GM18861 (cell line): Measurements from ENCODE around the gene C3orf22.

Source experiments
- ATAC-seq: cut with Tn5 transposase; IDR thresholded peaks from one replicate; pipeline ENCODE4 v1.9.1; 2021; ENCODE audit not compliant: unreplicated experiment

C3orf22 gene

DNA sequence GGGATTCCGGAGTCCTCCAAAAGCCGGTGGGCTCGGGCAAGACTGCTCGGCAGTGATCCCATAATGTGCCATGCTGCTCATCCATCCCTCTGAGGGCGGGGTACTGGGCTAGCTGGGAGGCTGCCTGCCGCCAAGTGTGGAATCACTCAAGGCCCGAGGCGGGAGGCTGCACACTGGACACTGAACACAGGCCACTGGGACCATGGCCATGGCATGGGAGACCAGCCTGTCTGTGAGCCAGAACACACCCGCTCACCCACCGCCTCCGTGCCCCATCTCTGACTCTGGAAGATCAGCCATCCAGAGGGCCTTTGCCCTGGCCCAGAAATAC is 1.4 kb downstream of the C3orf22 start:
- no peak for ATAC-seq

GRCh38 chr3:126556637-126557414 is 1.9 kb downstream of the C3orf22 start:
- no peak for ATAC-seq

DNA sequence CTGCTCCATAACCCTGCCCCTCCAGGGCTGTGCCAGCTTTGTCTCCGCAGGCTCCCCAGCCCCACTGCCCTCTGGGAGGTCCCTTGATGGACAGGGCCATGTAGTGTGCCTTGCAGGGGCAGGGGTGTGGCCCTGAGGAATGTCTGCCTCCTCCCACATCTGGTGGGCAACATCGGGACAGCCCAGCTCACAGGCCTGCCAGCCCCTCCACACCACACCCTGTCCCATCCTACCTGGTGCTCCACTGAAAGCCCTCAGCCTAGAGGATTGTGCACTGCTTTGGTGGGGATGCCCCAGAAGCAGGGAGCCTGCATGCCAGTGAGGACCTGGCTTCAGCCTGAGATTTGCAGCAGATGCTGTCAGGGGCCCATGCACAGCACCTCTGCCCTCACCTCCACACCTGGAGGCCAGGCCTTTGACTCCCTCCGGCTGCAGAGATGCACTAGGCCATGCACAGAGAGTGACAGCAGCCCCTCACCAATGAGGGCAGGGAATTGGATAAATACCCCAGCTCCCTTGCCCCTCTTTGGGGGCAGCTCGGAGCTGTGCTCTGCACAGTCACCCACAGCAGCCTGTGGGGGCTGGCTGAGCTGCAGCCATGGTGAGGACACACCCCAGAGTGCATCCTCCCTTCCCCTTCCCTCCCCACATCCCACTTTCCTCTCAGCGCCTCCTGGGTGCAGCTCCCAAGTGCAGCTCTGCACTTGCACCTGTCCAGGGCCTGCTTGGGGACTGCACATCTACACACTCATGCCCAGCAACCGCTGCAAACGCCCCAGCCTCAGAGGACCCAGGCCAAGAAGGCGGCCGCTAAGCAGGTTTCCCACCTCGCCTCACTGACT is 2.7 kb downstream of the C3orf22 start:
- ATAC-seq: no peak

DNA sequence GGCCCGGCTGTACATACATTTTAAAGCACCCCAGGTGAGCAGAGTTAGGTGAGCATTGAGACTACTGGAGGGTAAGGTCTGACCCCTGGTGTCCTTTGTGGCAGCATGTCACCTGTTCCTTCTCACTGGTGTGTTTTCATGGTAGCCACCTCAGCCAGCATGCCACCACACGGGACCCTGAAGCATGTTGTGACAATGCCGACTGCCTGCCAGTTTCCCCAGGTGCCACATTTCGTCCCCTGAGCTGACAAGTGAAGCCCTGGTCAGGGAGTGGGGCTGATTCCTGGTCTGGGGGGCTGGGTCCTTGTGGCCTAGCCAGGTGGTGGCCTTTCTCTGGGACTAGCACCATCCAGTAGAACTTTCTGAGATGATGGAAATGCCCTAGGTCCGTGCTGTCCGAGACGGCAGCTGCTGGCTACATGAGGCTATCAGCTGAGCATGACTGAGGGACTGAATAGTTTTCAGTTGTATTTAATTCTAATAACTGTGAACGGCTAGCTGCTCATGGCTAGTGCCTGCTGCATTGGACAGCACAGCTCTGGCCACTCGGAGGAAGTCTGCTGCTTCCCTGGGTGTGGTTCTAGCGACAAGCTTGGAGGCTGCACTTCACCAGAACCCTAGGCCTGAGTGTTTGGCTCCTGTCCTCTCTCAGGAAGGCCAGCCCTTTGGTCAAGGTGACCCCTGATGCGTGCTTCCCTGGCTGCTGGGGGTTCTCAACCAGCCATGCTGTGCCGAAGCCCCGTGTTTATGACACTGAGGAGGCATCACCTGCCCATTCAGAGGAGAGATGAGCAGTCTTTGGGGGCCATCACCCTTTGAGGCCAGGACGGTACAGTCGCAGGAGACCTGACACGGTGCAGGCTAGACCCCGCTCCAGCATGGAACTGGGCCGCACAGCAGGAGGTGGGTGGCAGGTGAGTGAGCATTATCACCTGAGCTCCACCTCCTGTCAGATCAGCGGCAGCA is 3.9 kb downstream of the C3orf22 start:
- ATAC-seq: no peak

GRCh38 chr3:126553284-126554084 is 5.2 kb downstream of the C3orf22 start:
- no peak for ATAC-seq

GRCh38 chr3:126552688-126553283 is 5.9 kb downstream of the C3orf22 start:
- no peak for ATAC-seq

GRCh38 chr3:126551839-126552687 is 6.7 kb downstream of the C3orf22 start:
- no peak for ATAC-seq

- ATAC-seq: no peak
Observed at GRCh38 chr3:126551121-126551838, 7.5 kb downstream of the C3orf22 start.

DNA sequence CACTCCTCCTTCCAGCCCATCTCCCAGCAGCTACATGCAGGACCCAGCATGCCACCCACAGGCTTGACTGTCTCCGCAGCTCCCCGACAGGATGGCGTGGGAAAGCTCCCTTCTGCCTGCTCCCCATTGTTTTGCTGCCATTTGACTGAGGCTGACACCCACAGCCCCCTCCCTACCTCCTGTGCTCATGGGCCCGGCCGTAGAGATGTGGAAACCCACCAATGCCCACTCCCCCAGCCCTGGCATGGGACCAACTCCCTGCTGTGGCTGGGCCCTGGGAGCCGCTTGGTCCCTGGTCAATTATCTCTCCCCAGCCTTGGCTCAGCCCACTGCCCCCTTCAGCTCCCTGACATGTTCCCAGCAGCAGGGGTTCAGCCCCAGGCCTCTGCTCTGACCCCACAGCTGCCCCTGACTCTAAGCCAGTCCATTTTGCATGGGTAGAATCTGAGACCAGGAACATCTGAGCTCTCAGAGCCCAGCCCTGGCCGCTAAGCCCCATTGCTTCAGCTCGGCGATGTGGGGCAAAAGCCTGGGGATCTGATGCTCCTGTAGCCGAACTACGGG is 8.2 kb downstream of the C3orf22 start:
- ATAC-seq: no peak

DNA sequence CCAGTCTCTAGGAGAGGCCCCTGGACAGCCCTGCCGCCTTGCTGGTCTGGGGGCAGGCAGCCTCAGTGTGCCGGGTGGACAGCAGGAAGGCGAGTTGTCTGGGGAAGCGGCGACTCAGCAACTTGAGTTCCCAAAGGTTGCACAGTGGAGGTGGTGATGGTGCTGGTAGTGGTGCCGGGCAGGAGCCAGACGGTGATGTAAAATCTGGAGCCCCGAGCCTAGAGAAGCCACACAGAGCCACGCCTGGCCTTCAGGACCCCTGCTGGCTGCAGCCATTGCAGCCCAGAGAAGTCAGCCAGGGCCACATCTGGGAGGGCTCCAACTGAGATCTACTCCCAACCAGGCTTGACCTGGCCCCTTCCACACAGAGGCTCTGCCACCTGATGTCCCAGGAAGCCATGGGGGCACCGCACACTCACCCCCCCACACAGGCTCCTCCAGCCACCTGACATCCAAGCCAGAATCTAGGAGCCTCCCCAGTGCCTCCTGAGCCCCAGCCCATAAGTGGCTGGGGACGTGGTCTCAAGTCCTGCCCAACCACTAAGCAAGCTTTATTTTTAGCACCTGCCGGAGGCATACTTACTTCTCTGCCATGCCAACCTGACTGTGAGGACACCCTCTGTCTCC is 8.8 kb downstream of the C3orf22 start:
- ATAC-seq: no peak

DNA sequence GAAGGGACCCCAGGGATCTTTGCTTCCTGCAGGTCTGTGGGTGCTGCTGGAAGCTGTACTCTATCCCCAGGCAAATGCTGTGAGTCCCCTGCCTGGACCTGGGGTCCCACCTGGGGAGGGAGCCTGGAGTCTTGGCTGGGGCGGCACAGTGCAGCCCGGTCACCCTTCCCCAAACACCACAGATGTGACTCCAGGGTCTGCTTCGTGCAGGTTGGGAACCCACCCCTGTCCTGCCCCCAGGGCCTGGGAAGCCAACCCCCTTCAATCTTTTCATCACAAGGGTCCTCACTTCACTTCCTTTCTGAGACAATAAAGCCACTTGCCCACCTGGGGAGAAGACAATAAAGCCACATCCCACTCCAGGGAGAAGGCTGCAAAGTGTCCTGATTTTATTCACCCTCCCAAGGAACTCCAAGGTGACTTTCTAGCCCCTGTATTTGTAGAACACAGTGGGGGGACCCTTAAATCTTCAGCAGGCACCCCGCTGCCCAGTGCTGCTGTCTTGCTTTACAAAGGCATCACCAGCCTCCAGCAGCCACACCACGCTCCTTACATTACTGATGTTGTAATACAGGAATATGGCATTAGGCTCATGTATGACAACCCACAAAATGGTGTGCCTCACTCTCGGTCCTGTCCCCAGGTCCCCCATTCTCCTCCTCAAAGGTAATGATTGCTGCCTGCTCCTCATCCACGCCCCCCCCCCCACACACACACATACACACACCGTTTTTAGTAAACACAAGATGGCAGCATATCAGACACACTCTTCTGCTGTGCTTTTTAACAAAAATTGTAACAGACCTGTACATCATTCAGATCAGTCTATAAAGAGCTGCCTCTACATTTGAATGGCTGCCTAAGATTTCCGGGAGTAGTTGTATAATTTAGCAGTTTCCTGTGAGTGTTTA is 9.9 kb downstream of the C3orf22 start:
- ATAC-seq: no peak

DNA sequence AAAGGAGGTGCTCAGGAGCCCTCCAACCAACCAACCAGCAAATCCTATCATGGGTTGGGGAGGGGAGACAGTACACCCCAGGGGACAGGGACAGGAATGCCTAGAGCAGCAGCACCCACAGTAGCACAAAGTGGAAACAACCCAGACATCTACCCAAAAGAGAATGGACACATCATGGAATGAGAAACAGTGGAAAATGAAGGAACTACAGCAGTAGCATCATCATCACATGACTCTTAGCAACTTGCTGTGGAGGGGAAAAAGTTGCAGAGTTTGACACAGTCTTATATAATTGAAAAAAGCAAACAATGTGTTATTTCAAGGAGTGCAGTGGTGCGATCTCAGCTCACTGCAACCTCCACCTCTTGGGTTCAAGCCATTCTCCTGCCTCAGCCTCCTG is 11.0 kb downstream of the C3orf22 start:
- no peak for ATAC-seq

GRCh38 chr3:126546549-126547239 is 12.0 kb downstream of the C3orf22 start:
- ATAC-seq: no peak

GRCh38 chr3:126546013-126546412 is 12.7 kb downstream of the C3orf22 start:
- ATAC-seq: no peak

GRCh38 chr3:126545544-126545943 is 13.2 kb downstream of the C3orf22 start:
- no peak for ATAC-seq
